PC-9 (cell line): ENCODE measurements around the gene SH3PXD2A.

Experiments
- EZH2 ChIP-seq: fragments of 200-600 bp; sonication (generic); IDR thresholded peaks from 2 replicates; pipeline ENCODE4 v1.8.0; 2017; ENCODE audit warnings: antibody characterized with exemption, low read depth
- TF ChIP-seq, protein P1 (sequence below): fragments of 200-600 bp; sonication (generic); conservative IDR thresholded peaks from 2 replicates; pipeline ENCODE4 v1.6.1; 2017; ENCODE audit warnings: mixed run types, antibody characterized with exemption, mild to moderate bottlenecking, moderate library complexity

DNA sequence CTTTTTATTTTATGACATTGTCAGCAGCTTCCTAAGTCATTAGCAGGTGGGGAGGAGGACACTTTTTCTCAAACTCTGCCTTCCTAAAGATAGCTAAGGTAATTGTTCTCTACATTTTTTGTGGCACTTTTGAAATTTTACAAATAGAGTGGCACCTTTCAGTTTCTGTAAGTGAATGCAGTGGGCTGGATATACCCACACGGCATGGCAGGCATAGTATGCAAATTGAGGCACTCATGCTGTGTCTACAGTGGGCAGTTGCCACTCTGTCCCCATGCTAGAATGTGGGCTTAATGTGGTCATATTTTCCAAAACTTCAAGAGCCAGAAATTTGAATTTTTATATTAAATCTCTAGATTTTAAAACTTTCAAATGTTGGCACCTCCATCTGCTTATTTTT lies 12.8 kb upstream of the SH3PXD2A start:
- TF ChIP-seq, protein P1, sequence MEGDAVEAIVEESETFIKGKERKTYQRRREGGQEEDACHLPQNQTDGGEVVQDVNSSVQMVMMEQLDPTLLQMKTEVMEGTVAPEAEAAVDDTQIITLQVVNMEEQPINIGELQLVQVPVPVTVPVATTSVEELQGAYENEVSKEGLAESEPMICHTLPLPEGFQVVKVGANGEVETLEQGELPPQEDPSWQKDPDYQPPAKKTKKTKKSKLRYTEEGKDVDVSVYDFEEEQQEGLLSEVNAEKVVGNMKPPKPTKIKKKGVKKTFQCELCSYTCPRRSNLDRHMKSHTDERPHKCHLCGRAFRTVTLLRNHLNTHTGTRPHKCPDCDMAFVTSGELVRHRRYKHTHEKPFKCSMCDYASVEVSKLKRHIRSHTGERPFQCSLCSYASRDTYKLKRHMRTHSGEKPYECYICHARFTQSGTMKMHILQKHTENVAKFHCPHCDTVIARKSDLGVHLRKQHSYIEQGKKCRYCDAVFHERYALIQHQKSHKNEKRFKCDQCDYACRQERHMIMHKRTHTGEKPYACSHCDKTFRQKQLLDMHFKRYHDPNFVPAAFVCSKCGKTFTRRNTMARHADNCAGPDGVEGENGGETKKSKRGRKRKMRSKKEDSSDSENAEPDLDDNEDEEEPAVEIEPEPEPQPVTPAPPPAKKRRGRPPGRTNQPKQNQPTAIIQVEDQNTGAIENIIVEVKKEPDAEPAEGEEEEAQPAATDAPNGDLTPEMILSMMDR: no peak
- TF ChIP-seq EZH2: no peak
